Fibroblast of lung (primary cell): ENCODE data around the gene THY1. TPM values are rescaled to one million over a fixed set of nuclear protein-coding genes. Genes with fewer than 3 reads are reported as not detected.

Experiments used
- DNase-seq, 2 donors: peaks; one replicate each; pipeline versions ENCODE4 v3.0.0 to v3.0.0-alpha.2; 2010; ENCODE audit warnings: low read depth in 2 of 2
- H2AFZ ChIP-seq: 2 replicates; pipeline ENCODE4 v1.5.1; 2012; ENCODE audit warnings: low read length, control low read depth, inconsistent platforms
- H3K27ac ChIP-seq: 2 replicates; pipeline ENCODE4 v1.5.1; 2011; ENCODE audit warnings: low read length, control low read depth; ENCODE audit not compliant: insufficient read depth
- H3K27me3 ChIP-seq: 2 replicates; pipeline ENCODE4 v1.5.1; 2011; ENCODE audit warnings: mild to moderate bottlenecking, low read length; ENCODE audit not compliant: control insufficient read depth, insufficient read depth
- H3K36me3 ChIP-seq: 2 replicates; pipeline ENCODE4 v1.5.1; 2011; ENCODE audit warnings: low read length; ENCODE audit not compliant: control insufficient read depth, insufficient read depth
- H3K4me1 ChIP-seq: 2 replicates; pipeline ENCODE4 v1.5.1; 2011; ENCODE audit warnings: low read length; ENCODE audit not compliant: control insufficient read depth, insufficient read depth; ENCODE audit errors: extremely low read depth
- H3K4me2 ChIP-seq: 2 replicates; pipeline ENCODE4 v1.5.1; 2011; ENCODE audit warnings: low read length, control low read depth; ENCODE audit not compliant: insufficient read depth; ENCODE audit errors: extremely low read depth
- H3K4me3 ChIP-seq, 4 experiments: fragments of 200-600 bp in 1 of 4; sonication (generic) in 1 of 4; replicated peaks in 1 of 4; 2 replicates each; pipeline ENCODE4 v1.5.1; 2011 to 2016; ENCODE audit warnings: low read length in 4 of 4, low read depth in 3 of 4, mild to moderate bottlenecking in 3 of 4, control low read depth in 2 of 4, inconsistent platforms in 1 of 4, mixed read lengths in 1 of 4; ENCODE audit not compliant: insufficient read depth in 1 of 4; ENCODE audit errors: control extremely low read depth in 1 of 4
- H3K79me2 ChIP-seq: 2 replicates; pipeline ENCODE4 v1.5.1; 2012; ENCODE audit warnings: mild to moderate bottlenecking, low read length, inconsistent platforms; ENCODE audit not compliant: control insufficient read depth, insufficient read depth
- H3K9ac ChIP-seq: 2 replicates; pipeline ENCODE4 v1.5.1; 2011; ENCODE audit warnings: mild to moderate bottlenecking, low read length, control low read depth; ENCODE audit not compliant: insufficient read depth
- H3K9me3 ChIP-seq: 2 replicates; pipeline ENCODE4 v1.5.1; 2012; ENCODE audit warnings: low read depth, low read length; ENCODE audit not compliant: control insufficient read depth, insufficient read depth
- H4K20me1 ChIP-seq: 2 replicates; pipeline ENCODE4 v1.5.1; 2011; ENCODE audit warnings: low read length; ENCODE audit not compliant: control insufficient read depth, insufficient read depth; ENCODE audit errors: extremely low read depth
- CTCF ChIP-seq, 2 donors: IDR thresholded peaks in 1 of 2; conservative IDR thresholded peaks in 1 of 2; 1 replicate in 1 of 2; 2 replicates in 1 of 2; pipeline ENCODE4 v1.5.1; 2011 to 2012; ENCODE audit warnings: low read length in 2 of 2, control low read depth in 1 of 2, inconsistent platforms in 1 of 2, low read depth in 1 of 2, mild to moderate bottlenecking in 1 of 2
- EZH2 ChIP-seq: IDR thresholded peaks from 2 replicates; pipeline ENCODE4 v1.5.1; 2012; ENCODE audit warnings: low read length, control low read depth, mild to moderate bottlenecking; ENCODE audit errors: missing control alignments
- polyA plus RNA-seq, 2 donors: library from polyadenylated mRNA; depleted of rRNA in 1 of 2; stranded (reverse) in 1 of 2; unstranded in 1 of 2; fragments of >200 nt; gene quantifications; 2 replicates each; pipeline ENCODE4 v1.2.1, GENCODE V29; 2011 to 2012; ENCODE audit warnings: missing spikeins in 1 of 2
- total RNA-seq: library from RNA; depleted of rRNA; stranded (reverse); fragments of >200 nt; gene quantifications from 2 replicates; pipeline ENCODE4 v1.2.1, GENCODE V29; 2014

Gene THY1
- total and polyA plus RNA-seq, 2 donors (not counting 1 experiment from before 2014, with no cell fraction given) = 292 to 824 TPM

DNA sequence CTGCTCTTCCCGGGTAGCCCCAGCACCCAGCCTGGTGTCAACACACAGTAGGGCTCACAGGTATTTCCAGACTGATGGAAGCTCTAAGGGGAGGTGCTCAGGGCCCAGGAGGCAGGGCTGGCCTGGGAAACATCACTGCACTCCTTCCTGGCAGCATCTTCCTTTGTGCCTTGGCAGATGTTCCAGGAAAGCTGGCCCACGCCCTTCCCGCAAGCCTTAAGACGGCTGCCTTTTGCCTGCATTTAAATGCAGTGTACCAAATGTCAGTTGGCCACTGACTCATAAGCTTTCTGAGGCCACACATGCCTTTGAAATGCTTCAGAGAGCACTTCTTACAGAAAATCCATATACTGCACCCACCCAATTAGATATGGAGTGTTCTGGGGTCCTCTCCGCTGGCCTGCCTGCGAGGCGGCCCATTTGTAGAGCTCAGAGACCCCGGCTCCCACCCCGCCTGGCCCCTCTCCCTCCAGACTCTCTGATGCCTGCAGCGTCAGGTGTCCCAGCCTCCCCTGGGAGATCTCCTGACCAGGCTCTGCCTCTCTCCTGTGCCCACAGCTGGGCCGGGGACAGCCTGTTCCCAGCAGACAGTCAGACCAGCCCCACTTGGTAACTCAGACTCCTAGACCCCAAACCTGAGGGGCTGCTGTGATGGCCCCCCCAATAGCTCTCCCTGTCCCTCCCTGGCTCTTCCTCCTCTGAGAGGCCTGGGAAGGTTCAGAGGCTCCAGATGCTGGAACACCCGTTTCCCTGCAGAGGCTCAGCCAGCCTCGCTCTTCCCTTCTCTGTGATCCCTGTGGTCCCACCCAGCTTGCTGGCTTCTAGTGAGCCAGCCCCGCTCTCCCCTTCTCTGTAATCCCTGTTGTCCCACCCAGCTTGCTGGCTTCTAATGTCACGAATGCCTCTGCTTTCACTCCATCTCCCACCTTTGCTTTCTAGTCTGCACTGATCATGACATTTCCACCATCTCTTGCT, 47.6 kb upstream of the THY1 start:
- Histone ChIP-seq H3K4me1 (peaks cover 22% of the 10 kb centered on the region), H3K4me3 (no peak overlapping the region), H4K20me1 (no peaks in the 10 kb centered on the region), H3K36me3 (no peaks in the 10 kb centered on the region), H2AFZ (peak overlapping the region; percentile 31), H3K79me2 (no peaks in the 10 kb centered on the region), H3K9ac (peak overlapping the region; percentile 36), H3K9me3 (no peaks in the 10 kb centered on the region), H3K27ac (peak overlapping the region; percentile 94), H3K4me2 (peak overlapping the region; percentile 44), H3K27me3 (no peaks in the 10 kb centered on the region)
- TF ChIP-seq CTCF (conservative IDR thresholded peaks at IDR 0.05 in 1 of 2, IDR thresholded peaks at IDR 0.05 in 1 of 2; ENCODE audit: low read depth in 1 of 2, low read length in 2 of 2) (no peak), EZH2 (no peak)
- peak; percentile 97 to 98 for DNase-seq

GRCh38 chr11:119469506-119469905, 46.5 kb upstream of the THY1 start:
- no peak overlapping the region for H3K4me3 ChIP-seq
- TF ChIP-seq EZH2 (no peak), CTCF (conservative IDR thresholded peaks at IDR 0.05 in 1 of 2, IDR thresholded peaks at IDR 0.05 in 1 of 2; ENCODE audit: low read depth in 1 of 2, low read length in 2 of 2) (no peak)
- no peak overlapping the region for H3K9ac ChIP-seq
- no peaks in the 10 kb centered on the region for H3K79me2 ChIP-seq
- H3K4me1 ChIP-seq = peaks cover 16% of the 10 kb centered on the region
- no peak overlapping the region for H2AFZ ChIP-seq
- H3K9me3 ChIP-seq = no peaks in the 10 kb centered on the region
- H3K27me3 ChIP-seq = no peaks in the 10 kb centered on the region
- no peak overlapping the region for H3K4me2 ChIP-seq
- H3K36me3 ChIP-seq = no peaks in the 10 kb centered on the region
- no peak for DNase-seq
- no peaks in the 10 kb centered on the region for H4K20me1 ChIP-seq
- H3K27ac ChIP-seq = peak overlapping the region; percentile 94

GRCh38 chr11:119468511-119468910, 45.5 kb upstream of the THY1 start:
- Histone ChIP-seq H3K4me2 (no peak overlapping the region), H3K9ac (no peak overlapping the region), H3K36me3 (no peaks in the 10 kb centered on the region), H3K79me2 (no peaks in the 10 kb centered on the region), H4K20me1 (no peaks in the 10 kb centered on the region), H2AFZ (no peak overlapping the region), H3K4me1 (peaks cover 16% of the 10 kb centered on the region), H3K27me3 (no peaks in the 10 kb centered on the region), H3K27ac (no peak overlapping the region), H3K9me3 (no peaks in the 10 kb centered on the region), H3K4me3 (no peak overlapping the region)
- DNase-seq = no peak
- TF ChIP-seq CTCF (conservative IDR thresholded peaks at IDR 0.05 in 1 of 2, IDR thresholded peaks at IDR 0.05 in 1 of 2; ENCODE audit: low read depth in 1 of 2, low read length in 2 of 2) (no peak), EZH2 (no peak)
